Liver (tissue), 2 donors: ENCODE measurements around the gene CUL7.

Experiments
- CTCF ChIP-seq: fragments of 150-350 bp; IDR thresholded peaks from 2 replicates; pipeline ENCODE4 v1.5.1; 2017; ENCODE audit warnings: improper control_type of control experiment, low read depth, low read length; ENCODE audit not compliant: missing input control
- FOXA1 ChIP-seq: IDR thresholded peaks from 2 replicates; pipeline ENCODE4 v1.6.1; 2016; ENCODE audit warnings: antibody characterized with exemption
- REST ChIP-seq: IDR thresholded peaks from 2 replicates; pipeline ENCODE4 v1.6.1; 2016; ENCODE audit warnings: antibody characterized with exemption, mild to moderate bottlenecking
- YY1 ChIP-seq: IDR thresholded peaks from 2 replicates; pipeline ENCODE4 v1.6.1; 2016; ENCODE audit warnings: antibody characterized with exemption, mild to moderate bottlenecking
- donor health status: healthy.

GRCh38 chr6:43052842-43053544, 658 bp downstream of the CUL7 start:
- no peak for TF ChIP-seq CTCF
- TF ChIP-seq REST: no peak
- TF ChIP-seq YY1: no peak
- no peak for TF ChIP-seq FOXA1
